HG03025 (cell line): ENCODE results near the gene GCNT1.
"Not testable (repeated sequence)": the region's sequence is repeated elsewhere in the genome, so short reads cannot be mapped to it uniquely, and the experiment has no call there.

ENCODE experiments used
- ATAC-seq: cut with Tn5 transposase; IDR thresholded peaks from one replicate; pipeline ENCODE4 v1.9.1; 2021; ENCODE audit warnings: mild to moderate bottlenecking, moderate library complexity; ENCODE audit not compliant: unreplicated experiment, low FRiP score

Gene GCNT1

GRCh38 chr9:76479337-76479736 lies 20.4 kb downstream of the GCNT1 start:
- ATAC-seq, result not testable (repeated sequence)

- ATAC-seq, result no peak
Measured at GRCh38 chr9:76486151-76486550, 27.2 kb downstream of the GCNT1 start.

- no peak for ATAC-seq
Measured at GRCh38 chr9:76490249-76490990, 31.4 kb downstream of the GCNT1 start.

GRCh38 chr9:76491056-76491455 lies 32.1 kb downstream of the GCNT1 start:
- ATAC-seq, result not testable (repeated sequence)

- not testable (repeated sequence) for ATAC-seq
Measured at GRCh38 chr9:76493496-76493895, 34.5 kb downstream of the GCNT1 start.

GRCh38 chr9:76500061-76500460 lies 41.1 kb downstream of the GCNT1 start:
- no peak for ATAC-seq

GRCh38 chr9:76502746-76503145 lies 43.8 kb downstream of the GCNT1 start:
- ATAC-seq, result no peak

- ATAC-seq, result no peak
Measured at GRCh38 chr9:76510041-76510440, 51.1 kb downstream of the GCNT1 start.

- no peak for ATAC-seq
Measured at GRCh38 chr9:76510446-76510845, 51.5 kb downstream of the GCNT1 start.

GRCh38 chr9:76512826-76513225 lies 53.8 kb downstream of the GCNT1 start:
- no peak for ATAC-seq

GRCh38 chr9:76516350-76516749 lies 57.4 kb downstream of the GCNT1 start:
- ATAC-seq, result peak; percentile 30

GRCh38 chr9:76516871-76517270 lies 57.9 kb downstream of the GCNT1 start:
- ATAC-seq, result peak; percentile 53

- ATAC-seq, result no peak
Measured at GRCh38 chr9:76519075-76519835, 60.3 kb downstream of the GCNT1 start.

- no peak for ATAC-seq
Measured at GRCh38 chr9:76521244-76521681, 62.3 kb downstream of the GCNT1 start.

- ATAC-seq, result no peak
Measured at GRCh38 chr9:76521906-76522305, 62.9 kb downstream of the GCNT1 start.

- ATAC-seq, result not testable (repeated sequence)
Measured at GRCh38 chr9:76523617-76524200, 64.7 kb downstream of the GCNT1 start.

- ATAC-seq, result peak; percentile 59
Measured at GRCh38 chr9:76525196-76525595, 66.2 kb downstream of the GCNT1 start.

GRCh38 chr9:76526026-76526425 lies 67.0 kb downstream of the GCNT1 start:
- no peak for ATAC-seq

- no peak for ATAC-seq
Measured at GRCh38 chr9:76528056-76528455, 69.1 kb downstream of the GCNT1 start.

- ATAC-seq, result no peak
Measured at GRCh38 chr9:76528642-76529190, 69.7 kb downstream of the GCNT1 start.

- ATAC-seq, result no peak
Measured at GRCh38 chr9:76529653-76530052, 70.7 kb downstream of the GCNT1 start.
